Fibroblast of upper back skin (primary cell): ENCODE data around the gene MT1X.
A peak's percentile ranks its signal among the peaks of the same experiment; 100 is the strongest.
"Not testable (repeated sequence)": the region's sequence is repeated elsewhere in the genome, so short reads cannot be mapped to it uniquely, and the experiment has no call there.

Experiments used
- DNase-seq: peaks from one replicate; pipeline ENCODE4 v3.0.0-alpha.2; 2013

Gene MT1X

DNA sequence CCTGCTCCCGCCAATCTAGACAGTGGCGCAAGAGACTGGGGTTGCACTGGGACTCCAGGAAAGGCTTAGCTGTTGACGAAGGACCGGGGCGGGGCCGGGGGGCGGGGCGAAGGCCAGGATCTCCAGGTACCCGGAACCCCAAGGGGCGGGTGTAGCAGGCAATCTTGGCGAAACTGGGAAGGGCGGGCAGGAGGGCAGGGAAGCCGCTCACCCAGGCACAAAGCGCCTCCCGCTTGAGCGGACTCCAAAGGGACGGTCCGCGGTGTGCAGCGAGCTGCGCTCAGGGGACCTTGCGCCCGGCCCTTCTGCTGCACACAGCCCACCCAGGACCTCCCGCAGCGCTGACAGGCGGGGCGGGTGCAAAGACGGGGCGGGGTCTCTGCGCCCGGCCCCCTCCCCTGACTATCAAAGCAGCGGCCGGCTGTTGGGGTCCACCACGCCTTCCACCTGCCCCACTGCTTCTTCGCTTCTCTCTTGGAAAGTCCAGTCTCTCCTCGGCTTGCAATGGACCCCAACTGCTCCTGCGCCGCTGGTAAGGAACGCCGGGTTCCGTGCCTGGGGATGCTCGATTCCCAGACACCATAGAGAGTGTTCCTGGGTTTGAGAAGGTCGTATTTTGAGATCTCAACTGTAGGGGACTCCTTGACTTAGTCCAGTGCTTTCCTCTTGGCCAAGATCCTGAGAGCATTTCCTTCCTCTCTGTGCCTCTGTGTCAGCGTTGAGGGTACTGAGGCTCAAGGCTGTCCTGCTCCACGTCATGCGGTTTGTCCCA is 24.5 kb upstream of the MT1X start, which contains the start of gene MT1F:
TSS of gene MT1F (plus strand) at position 405 of the 772 bp plus-strand sequence. CDS start at position 505, 100 bp downstream.
- no peak for DNase-seq

DNA sequence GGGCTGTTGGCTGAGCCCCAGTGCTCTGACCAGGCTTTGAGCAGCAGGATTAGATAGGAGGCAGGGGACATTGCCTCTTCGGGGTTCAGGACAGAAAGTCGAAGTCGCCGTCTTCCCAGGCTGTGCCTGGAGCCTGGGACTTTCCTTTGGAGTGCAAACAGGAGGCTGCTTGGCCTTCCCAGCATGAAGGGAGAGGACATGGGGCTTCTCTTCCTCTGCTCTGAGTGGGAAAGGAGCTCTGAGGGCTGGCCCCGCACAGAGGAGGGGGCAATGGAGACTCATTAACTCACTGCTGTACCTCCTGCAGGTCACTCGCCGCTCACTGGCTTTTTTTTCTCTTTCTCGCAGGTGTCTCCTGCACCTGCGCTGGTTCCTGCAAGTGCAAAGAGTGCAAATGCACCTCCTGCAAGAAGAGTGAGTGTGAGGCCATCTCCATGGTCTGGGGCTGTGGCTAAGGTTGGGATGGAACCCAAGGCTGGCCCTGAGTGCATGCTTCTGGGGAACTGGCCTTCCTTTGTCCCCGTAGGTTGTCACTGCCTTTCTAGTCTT is 23.9 kb upstream of the MT1X start:
- DNase-seq = no peak

DNA sequence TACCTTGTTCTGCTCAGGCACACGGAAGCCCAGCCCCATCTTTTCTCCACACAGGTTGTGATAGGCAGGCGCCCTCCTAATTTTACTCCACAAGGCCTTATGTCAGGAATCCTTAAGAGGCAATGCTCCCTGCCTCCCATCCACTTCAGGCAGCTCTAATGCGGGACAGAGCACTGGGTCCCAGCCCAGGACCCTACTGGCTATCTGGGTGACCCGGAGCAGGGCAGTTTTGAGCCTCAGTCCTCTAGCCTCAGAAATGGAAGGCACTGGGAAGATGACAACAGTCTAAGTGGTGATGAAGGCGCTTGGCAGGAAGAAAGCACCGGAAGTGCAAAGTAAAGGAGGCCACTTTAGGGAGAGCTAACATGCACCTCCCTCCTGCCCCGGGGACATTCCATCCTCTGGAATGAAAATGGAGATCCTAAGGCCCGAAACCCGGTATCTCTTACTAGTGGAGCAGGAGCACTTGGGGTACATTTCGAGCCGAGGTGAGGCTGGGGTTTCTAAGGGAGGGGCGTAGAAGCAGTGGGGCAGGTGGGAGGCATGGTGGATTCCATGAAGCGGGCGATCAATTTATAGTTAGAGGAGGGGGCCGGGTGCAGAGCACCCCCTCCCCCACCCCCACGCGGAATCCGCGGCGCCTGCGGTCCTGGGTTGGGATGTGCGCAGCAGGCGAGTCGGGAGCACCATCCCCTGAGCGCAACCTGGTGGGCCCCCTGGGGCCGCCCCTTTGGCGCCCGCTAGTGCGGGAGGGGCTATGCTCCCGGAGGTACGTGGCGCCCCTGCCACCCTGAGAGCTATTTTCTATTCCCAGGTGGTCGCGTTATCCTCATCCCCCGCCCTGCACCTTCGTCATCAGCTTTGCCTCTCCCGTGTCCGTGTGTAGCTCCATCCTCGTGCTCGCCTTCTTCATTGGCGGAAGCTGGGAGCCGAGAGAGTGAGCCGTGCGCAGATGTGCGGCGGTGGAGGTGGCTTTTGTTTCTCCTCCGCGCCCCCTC is 19.6 kb upstream of the MT1X start:
- DNase-seq = no peak

DNA sequence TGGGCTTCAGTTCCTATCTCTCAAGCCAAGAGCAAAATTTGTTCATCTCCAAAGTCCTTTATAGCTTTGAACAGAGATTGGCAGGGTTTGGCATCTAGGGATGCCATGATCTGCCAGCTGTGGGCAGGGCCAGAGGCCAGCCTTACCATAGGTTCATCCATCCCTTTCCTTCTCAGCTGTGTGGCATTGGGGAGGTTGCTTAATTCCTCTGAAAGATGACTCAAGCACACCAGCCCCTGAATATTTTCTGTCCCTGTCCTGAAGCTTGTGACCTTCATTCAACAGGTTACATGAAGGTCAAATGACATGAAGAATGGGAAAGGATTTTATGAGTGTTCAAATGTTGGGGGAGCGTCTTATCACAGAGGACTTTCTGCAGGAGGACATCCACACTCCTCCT is 17.8 kb upstream of the MT1X start:
- no peak for DNase-seq

DNA sequence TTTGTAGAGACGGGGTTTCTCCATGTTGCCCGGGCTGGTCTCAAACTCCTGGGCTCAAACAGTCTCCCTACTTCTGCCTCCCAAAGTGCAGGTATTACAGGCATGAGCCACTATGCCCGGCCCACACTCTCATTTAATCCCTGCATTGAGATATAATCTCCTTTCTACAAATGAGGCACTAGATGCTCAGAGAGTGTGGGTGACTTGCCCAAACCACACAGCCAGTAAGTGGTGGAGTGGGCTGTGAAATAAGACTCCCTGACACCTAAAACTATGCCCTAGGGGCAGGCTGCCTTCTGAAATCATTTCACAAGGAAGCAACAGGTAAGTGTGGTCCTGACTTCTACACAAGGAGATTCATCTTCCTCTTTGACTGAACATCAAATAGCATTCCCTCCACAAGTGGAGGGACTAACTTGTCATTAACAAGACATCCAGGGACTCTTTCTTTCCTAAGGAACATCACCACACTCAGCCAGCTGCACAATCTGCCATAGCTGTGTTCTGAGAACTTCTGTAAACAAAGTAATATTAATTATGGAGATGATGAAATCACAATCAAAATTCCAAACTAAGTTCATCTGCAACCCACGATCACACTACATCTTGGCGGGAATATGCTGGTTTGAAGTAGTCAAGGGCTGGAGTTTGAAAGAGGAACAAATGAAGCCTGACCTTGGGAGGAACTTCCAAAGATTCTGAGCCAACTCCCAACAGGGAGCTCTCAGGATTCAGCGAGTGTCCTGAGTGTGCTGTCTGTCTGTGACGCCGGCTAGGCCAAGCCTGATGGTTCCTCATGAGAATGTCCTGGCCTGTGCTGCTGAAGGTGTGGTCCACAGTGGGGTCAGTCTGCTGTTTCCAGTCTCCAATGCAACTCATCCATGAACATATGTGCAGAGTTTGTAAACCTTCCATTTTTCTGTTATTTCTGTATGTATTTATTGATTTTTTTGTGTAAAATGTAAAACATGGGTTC is 16.7 kb upstream of the MT1X start:
- not testable (repeated sequence) for DNase-seq

DNA sequence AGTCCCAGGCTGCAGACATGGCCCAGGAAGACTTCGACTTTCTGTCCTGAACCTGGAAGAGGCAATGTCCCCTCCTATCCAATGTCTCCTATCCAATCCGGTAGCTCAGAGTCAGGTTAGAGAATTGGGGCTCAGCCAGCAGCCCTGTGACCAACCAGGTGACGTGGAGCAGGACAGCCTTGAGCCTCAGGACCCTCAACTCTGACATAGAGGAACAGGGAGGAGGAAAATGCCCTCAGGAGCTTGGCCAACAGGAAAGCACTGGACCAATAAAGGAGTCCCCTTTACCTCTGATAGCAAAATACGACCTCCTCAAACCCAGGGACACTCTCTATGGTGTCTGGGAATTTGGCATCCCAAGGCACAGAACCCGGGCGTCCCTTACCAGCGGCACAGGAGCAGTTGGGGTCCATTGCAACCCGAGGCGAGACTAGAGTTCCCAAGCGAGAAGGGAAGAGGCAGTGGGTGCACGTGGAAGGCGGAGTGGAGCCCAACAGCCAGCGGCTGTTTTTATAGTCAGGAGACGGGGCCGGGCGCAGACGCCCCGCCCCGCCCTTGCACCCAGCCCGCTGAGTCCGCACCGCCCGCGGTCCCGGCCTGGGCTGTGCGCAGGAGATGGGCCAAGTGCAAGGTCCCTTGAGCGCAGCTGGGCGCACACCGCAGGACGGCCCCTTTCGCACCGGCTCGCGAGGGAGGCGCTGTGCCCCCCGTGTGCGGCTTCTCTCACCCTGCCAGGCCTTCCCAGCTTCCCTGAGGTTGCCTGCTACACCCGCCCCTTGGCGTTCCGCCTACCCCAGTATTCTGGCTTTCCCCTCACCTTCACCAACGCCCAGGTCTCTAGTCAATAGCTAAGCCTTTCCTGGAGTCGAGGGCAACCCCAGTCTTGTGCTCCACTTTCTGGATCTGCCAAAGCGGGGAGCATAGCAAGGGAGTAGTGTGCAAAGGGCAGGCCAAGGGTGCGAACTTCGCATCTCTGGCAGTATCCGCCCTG is 14.4 kb upstream of the MT1X start, which contains the start of gene MT1G:
TSS of gene MT1G (minus strand) at position 485 of the 991 bp plus-strand sequence. CDS start at position 413, 72 bp downstream.
- DNase-seq = no peak

DNA sequence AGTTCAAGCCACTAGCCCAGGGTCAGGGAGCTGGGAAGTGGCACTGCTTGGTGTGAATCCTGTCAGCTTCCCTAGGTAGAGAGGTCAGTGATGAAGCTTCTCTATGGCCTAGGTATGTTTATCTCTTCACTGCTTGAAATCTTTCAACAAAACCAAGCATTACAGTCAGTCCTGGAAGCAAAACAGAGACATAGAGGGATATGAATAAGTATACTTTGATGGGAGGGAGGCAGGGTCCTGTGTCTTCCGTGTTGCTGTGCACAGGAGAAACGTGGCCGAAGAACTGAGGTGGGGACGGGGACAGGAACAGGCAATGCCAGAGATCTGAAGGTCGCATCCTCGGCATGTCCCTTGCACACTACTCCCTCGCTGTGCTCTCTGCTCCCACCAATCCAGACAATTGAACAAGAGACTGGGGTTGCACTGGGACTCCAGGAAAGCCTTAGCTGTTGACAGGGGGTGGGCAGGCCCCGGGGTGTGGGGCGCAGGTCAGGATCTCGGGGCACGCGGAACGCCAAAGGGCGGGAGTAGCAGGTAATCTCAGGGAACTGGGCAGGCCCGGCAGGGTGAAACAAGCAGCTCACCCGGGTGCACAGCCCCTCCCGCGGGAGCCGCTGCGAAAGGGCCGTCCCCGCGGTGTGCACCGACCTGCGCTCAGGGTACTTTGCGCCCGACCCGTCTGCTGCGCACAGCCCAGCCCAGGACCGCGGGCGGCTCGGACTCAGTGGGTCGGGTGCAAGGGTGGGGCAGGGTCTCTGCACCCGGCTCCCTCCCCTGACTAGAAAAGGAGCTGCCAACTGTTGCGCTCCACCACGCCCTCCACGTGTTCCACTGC is 13.0 kb upstream of the MT1X start, which contains the start of gene MT1H:
TSS of gene MT1H (plus strand) at position 810 of the 835 bp plus-strand sequence. CDS start 71 bp downstream, outside the sequence.
- no peak for DNase-seq

DNA sequence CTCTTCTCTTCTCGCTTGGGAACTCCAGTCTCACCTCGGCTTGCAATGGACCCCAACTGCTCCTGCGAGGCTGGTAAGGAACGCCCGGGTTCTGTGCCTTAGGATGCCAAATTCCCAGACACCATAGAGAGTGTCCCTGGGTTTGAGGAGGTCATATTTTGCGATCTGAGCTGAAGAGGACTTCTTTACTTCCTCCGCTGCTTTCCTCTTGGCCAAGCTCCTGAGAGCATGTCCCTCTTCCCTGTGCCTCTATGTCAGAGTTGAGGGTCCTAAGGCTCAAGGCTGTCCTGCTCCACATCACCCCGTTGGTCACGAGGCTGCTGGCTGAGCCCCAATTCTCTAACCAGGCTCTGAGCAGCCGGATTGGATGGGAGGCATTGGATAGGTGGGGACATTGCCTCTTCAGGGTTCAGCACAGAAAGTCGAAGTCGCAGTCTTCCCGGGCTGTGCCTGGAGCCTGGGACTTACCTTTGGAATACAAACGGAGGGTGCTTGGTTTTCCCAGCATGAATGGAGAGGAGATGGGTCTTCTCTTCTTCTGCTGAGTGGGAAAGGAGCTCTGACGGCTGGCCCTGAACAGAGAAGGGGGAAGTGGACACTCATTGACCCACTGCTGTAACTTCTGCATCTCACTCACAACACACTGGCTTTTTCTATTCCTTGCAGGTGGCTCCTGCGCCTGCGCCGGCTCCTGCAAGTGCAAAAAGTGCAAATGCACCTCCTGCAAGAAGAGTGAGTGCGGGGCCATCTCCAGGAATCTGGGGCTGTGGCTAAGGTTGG is 12.2 kb upstream of the MT1X start:
- DNase-seq = no peak

DNA sequence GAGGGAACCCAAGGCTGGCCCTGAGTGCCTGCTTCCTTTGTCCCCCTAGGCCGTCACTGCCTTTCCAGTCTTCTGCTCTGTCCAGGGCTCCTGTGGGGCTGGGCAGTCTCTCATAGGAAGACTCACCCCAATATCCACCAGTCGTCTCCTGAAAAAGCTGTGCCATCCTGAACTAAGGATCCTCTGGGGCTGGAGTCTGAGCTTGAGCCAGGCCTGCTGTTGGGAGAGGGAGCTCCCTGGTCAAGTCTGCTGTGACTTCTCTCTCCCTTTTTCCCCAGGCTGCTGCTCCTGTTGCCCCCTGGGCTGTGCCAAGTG is 11.7 kb upstream of the MT1X start:
- no peak for DNase-seq

DNA sequence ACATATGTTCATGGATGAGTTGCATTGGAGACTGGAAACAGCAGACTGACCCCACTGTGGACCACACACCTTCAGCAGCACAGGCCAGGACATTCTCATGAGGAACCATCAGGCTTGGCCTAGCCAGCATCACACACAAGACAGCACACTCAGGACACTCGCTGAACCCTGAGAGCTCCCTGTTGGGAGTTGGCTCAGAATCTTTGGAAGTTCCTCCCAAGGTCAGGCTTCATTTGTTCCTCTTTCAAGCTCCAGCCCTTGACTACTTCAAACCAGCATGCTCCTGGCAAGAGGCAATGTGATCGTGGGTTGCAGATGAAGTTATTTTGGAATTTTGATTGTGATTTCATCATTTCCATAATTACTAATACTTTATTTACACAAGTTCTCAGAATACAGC is 10.6 kb upstream of the MT1X start:
- DNase-seq = not testable (repeated sequence)

DNA sequence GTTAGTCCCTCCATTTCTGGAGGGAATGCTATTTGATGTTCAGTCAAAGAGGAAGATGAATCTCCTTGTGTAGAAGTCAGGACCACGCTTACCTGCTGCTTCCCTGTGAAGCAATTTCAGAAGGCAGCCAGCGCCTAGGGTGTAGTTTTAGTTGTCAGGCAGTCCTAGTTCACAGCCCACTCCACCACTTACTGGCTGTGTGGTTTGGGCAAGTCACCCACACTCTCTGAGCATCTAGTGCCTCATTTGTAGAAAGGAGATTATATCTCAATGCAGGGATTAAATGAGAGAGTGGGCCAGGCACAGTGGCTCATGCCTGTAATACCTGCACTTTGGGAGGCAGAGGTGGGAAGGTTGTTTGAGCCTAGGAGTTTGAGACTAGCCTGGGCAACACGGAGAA is 10.1 kb upstream of the MT1X start:
- not testable (repeated sequence) for DNase-seq

DNA sequence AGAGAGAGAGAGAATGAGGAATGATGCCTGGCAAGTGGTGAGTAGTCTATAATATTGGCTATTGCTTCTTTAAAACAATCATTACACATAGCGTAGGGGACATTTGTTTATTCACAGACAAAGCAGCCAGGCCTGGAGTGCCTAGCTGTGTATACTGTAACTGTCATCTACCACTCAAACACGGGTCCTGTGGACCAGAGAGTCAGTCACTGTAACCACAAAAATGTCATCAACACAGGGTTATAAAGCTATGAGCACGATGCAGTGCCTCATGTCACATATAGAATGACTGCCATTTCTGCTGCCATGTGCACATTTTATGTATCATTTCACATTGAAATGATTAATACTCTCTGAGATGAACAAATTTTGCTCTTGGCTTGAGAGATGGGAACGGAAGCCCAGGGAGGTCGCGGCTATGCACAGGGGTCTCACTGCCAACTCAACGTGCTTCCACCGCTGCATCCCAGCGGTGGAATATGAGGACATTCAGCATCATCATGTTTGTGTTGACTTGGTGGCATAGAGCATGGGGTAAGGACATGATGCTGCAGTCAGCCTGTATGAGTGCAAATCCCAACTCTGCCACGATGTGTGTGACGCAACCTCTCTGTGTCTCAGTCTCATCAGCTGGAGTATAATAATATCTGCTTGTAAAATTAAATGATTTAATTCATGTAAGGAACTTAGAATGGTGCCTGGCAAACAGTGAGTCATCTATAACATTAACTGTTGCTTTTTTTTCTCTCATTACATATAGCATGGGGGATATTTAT is 9.3 kb upstream of the MT1X start:
- no peak for DNase-seq

DNA sequence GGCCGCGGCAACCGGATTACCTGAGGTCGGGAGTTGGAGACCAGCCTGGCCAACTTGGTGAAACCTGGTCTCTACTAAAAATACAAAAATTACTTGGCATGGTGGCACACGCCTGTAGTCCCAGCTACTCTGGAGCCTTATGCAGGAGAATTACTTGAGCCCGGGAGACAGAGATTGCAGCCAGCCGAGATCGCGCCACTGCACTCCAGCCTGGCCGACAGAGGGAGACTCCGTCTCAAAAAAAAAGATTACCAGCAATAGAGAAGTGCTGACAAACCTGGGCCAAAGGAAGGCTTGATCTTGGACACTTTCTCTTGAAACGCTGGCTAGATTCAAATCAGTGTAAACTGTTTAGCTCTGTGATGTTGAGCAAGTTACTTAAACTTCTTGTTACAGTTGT is 8.3 kb upstream of the MT1X start:
- DNase-seq = peak; percentile 43

DNA sequence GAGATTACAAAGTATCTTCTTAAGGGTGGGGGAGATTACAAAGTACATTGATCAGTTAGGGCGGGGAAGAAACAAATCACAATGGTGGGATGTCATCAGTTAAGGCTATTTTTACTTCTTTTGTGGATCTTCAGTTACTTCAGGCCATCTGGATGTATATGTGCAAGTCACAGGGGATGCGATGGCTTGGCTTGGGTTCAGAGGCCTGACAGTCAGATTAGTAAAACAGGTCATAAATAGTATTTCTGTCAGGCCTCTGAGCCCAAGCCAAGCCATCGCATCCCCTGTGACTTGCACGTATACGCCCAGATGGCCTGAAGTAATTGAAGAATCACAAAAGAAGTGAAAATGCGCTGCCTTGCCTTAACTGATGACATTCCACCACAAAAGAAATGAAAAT is 7.7 kb upstream of the MT1X start:
- DNase-seq = peak; percentile 66

DNA sequence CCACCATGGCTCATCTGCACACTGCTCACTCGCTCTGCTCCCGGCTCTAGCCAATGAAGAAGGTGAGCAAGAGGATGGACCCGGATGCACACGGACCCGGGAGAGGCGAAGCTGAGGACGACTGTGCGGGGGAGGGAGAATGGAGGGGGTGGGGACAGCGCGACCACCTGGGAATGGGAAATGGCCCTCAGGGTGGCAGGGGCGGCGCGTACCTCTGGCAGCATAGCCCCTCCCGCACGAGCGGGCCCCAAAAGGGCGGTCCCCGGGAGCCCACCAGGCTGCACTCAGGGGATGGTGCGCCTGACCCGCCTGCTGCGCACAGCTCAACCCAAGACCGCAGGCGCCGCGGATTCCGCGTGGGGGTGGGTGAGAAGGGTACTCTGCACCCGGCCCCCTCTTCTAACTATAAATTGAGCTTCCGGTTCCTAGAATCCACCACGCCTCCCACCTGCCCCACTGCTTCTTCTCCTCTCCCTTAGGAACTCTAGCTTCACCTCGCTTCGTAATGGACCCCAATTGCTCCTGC is 6.5 kb upstream of the MT1X start:
- no peak for DNase-seq

DNA sequence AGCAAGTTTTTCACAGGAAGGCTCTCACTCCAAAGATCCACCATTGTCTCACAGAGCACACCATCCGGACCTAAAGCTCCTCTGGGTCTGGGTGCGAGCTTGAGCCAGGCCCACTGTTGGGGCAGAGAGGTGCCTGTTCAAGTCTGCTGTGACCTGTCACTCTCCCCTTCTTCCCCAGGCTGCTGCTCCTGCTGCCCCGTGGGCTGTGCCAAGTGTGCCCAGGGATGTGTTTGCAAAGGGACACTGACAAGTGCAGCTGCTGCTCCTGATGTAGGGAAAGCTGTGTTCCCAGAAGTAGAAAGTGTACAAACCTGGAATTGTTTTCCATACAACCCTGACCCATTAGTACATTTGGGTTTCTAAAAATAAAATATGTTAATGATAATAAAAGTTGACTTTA is 4.8 kb upstream of the MT1X start:
- no peak for DNase-seq

DNA sequence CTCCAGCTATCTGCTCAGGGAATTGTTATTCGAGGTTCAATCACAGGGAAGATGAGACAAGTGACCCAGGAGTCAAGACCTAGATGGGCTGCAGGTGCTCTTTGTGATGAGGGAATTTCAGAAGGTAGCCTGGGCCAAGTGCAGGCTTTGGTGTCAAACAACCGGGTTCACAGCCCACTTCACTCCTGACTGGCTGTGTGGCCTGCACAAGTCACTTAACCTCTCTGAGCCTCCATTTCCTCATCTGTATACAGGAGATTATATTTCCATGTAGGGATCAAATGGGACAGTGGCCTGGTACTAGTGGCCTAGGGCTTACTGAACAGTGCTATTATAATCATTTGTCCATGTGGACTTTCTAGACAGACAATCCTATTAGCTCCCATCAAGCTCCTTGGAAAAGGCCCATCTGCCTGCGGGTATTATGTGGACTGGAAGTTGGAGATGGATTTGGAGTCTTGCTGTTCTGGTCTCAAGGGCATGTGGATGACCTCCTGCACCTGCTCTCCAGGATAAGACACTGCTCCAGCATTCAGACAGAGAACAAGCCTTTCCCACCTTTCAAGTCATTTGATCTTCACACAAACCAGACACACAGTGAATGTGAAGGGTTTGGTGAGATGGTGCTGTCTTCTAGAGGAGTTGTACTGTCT is 3.1 kb upstream of the MT1X start:
- no peak for DNase-seq
